GM12878 (cell line): ENCODE results near the gene NGDN. TPM values are rescaled to one million over a fixed set of nuclear protein-coding genes. Genes with fewer than 3 reads are reported as not detected.

Experiments
- ATAC-seq: fragments of 200-7000 bp; cut with Tn5 transposase; 3 replicates; pipeline ENCODE4 v1.9.1; 2020; ENCODE audit warnings: mild to moderate bottlenecking, moderate library complexity
- BruUV-seq: library from RNA; stranded (reverse); fragments of 400-500 nt; replicated peaks from 2 replicates; lab custom pipeline; 2021; lab: Mats Ljungman, UMichigan
- CTCF ChIA-PET: fragments of 300-600 bp; sonication (Branson Sonifier 250); formaldehyde crosslinking; extraction: SDS; loops from one replicate; lab custom pipeline; 2021; ENCODE audit warnings: inconsistent platforms; lab: Yijun Ruan, JAX
- POLR2A ChIA-PET: fragments of 350-600 bp; formaldehyde crosslinking; extraction: SDS; loops from one replicate; lab custom pipeline; 2021; ENCODE audit warnings: inconsistent platforms; lab: Charles Lee
- RAD21 ChIA-PET: fragments of 300-600 bp; sonication (Branson Sonifier 250); formaldehyde crosslinking; loops from one replicate; lab custom pipeline; 2023; ENCODE audit warnings: antibody characterized with exemption; ENCODE audit not compliant: unreplicated experiment; lab: Charles Lee
- SMC1A ChIA-PET: fragments of 300-600 bp; sonication (Branson Sonifier 250); formaldehyde crosslinking; loops from one replicate; lab custom pipeline; 2023; ENCODE audit not compliant: unreplicated experiment, uncharacterized antibody; lab: Charles Lee
- DNase-seq: peaks from one replicate; pipeline ENCODE4 v3.0.0-alpha.2; 2011; ENCODE audit warnings: low read depth, low spot score
- FAIRE-seq: peaks from 3 replicates; lab custom pipeline; 2011; peaks lifted over from hg19 to GRCh38; lab: Jason Lieb, UNC
- H2AFZ ChIP-seq: 2 replicates; pipeline ENCODE4 v1.6.0; 2011; ENCODE audit warnings: low read depth, low read length, control low read depth; ENCODE audit not compliant: control insufficient read depth
- H3K27ac ChIP-seq: 2 replicates; pipeline ENCODE4 v1.5.1; 2011; ENCODE audit warnings: control low read depth; ENCODE audit not compliant: control insufficient read depth, insufficient read depth
- H3K27me3 ChIP-seq, 2 experiments: replicated peaks in 1 of 2; 2 replicates each; pipeline versions ENCODE4 v1.6.0 to v1.6.1; 2011; ENCODE audit warnings: low read length in 1 of 2; ENCODE audit not compliant: control insufficient read depth in 2 of 2, insufficient read depth in 2 of 2
- H3K36me3 ChIP-seq, 2 experiments: 2 replicates each; pipeline ENCODE4 v1.5.1; 2011; ENCODE audit warnings: low read length in 1 of 2; ENCODE audit not compliant: control insufficient read depth in 2 of 2, insufficient read depth in 2 of 2
- H3K4me1 ChIP-seq: 2 replicates; pipeline ENCODE4 v1.6.1; 2011; ENCODE audit warnings: mild to moderate bottlenecking, low read length, moderate library complexity, mixed read lengths; ENCODE audit not compliant: control insufficient read depth, insufficient read depth
- H3K4me2 ChIP-seq: 2 replicates; pipeline ENCODE4 v1.6.0; 2011; ENCODE audit warnings: control low read depth; ENCODE audit not compliant: control insufficient read depth, insufficient read depth
- H3K4me3 ChIP-seq: fragments of 200-600 bp; sonication (generic); 2 replicates; pipeline ENCODE4 v1.5.1; 2016
- H3K79me2 ChIP-seq: 2 replicates; pipeline ENCODE4 v1.6.0; 2011; ENCODE audit warnings: low read length; ENCODE audit not compliant: control insufficient read depth, insufficient read depth
- H3K9ac ChIP-seq: 2 replicates; pipeline ENCODE4 v1.8.0; 2011; ENCODE audit warnings: low read length, control low read depth, mixed read lengths; ENCODE audit not compliant: control insufficient read depth, insufficient read depth
- H3K9me3 ChIP-seq: replicated peaks from 3 replicates; pipeline ENCODE4 v1.5.1; 2011; ENCODE audit warnings: mild to moderate bottlenecking, low read length; ENCODE audit not compliant: control insufficient read depth, insufficient read depth
- H4K20me1 ChIP-seq: 2 replicates; pipeline ENCODE4 v1.6.0; 2011; ENCODE audit not compliant: control insufficient read depth, insufficient read depth
- ATF7 ChIP-seq: fragments of 450-650 bp; IDR thresholded peaks from 2 replicates; pipeline ENCODE4 v1.6.1; 2016; ENCODE audit warnings: low read depth, mild to moderate bottlenecking
- CEBPB ChIP-seq, 2 experiments: fragments of 150-350 bp in 1 of 2; IDR thresholded peaks; 2 replicates each; pipeline ENCODE4 v1.6.1; 2012 to 2014; ENCODE audit warnings: low read depth in 2 of 2, low read length in 2 of 2, borderline replicate concordance in 1 of 2, inconsistent platforms in 1 of 2
- GATAD2B ChIP-seq: fragments of 450-650 bp; conservative IDR thresholded peaks from 2 replicates; pipeline ENCODE4 v1.6.1; 2017; ENCODE audit warnings: low read depth, mild to moderate bottlenecking, moderate library complexity
- HDAC2 ChIP-seq: fragments of 200-600 bp; sonication (generic); IDR thresholded peaks from 2 replicates; pipeline ENCODE4 v1.6.1; 2017
- NFIC ChIP-seq: IDR thresholded peaks from 2 replicates; pipeline ENCODE4 v1.6.1; 2012; ENCODE audit warnings: low read depth, mild to moderate bottlenecking, inconsistent platforms, low read length, moderate library complexity
- NFYB ChIP-seq: IDR thresholded peaks from 2 replicates; pipeline ENCODE4 v1.6.1; 2011; ENCODE audit warnings: low read depth, mild to moderate bottlenecking, low read length, improper control_type of control experiment, moderate library complexity; ENCODE audit not compliant: insufficient read depth
- SMARCA5 ChIP-seq: fragments of 450-650 bp; IDR thresholded peaks from 2 replicates; pipeline ENCODE4 v1.6.1; 2017; ENCODE audit warnings: mild to moderate bottlenecking
- WGBS: methylation state at CpG from one replicate; pipeline ENCODE4 v1.1.6; 2016; ENCODE audit warnings: low lambda C conversion rate; ENCODE audit not compliant: insufficient replicate concordance, insufficient coverage; ENCODE audit errors: missing lambda C conversion rate; 5-methylcytosine and 5-hydroxymethylcytosine counted together
- in situ Hi-C: fragments of 300-500 bp; cut with MboI; formaldehyde crosslinking; loops from 9 replicates; pipeline ENCODE4 v1.14.3; 2018; ENCODE audit warnings: mixed read lengths
- intact Hi-C: fragments of 100-400 bp; cut with micrococcal nuclease; formaldehyde crosslinking; loops from one replicate; pipeline ENCODE4 v1.14.2; 2022; ENCODE audit not compliant: unreplicated experiment
- polyA plus RNA-seq, 11 experiments: library from polyadenylated mRNA; depleted of rRNA in 4 of 11; unstranded in 6 of 11; stranded (reverse) in 5 of 11; fragments of >200 nt; fragmentation: Nextera tagmentation in 4 of 11; fragmentation: Illumina TruSeq in 1 of 11; extraction: Ambion mirVana in 4 of 11; extraction: Trizol in 1 of 11; gene quantifications; 1 replicate in 1 of 11; 2 replicates in 10 of 11; pipeline versions ENCODE4 v1.2.1 to v1.2.3, GENCODE V29; 2011 to 2016; ENCODE audit warnings: inconsistent platforms in 2 of 11, missing spikeins in 2 of 11, low read depth in 1 of 11
- total RNA-seq, 4 experiments: library from RNA; depleted of rRNA in 3 of 4; stranded (reverse); fragments of >200 nt in 3 of 4; fragmentation: Illumina TruSeq in 1 of 4; extraction: Trizol in 1 of 4; gene quantifications; 2 replicates each; pipeline versions ENCODE4 v1.2.1 to v1.2.3, GENCODE V29; 2013 to 2021
- TF ChIP-seq, protein P1 (sequence below): IDR thresholded peaks from 2 replicates; pipeline ENCODE4 v1.6.1; 2012; ENCODE audit warnings: low read length, inconsistent platforms
- TF ChIP-seq, protein P2 (sequence below): fragments of 450-650 bp; IDR thresholded peaks from 2 replicates; pipeline ENCODE4 v1.6.1; 2016; ENCODE audit warnings: mild to moderate bottlenecking

NGDN gene
- total and polyA plus RNA-seq, 10 of the 15 experiments (the other 5 are each of a cell fraction or from before 2014, with no cell fraction given) = 40.4 to 163 (median 71.4) TPM

DNA sequence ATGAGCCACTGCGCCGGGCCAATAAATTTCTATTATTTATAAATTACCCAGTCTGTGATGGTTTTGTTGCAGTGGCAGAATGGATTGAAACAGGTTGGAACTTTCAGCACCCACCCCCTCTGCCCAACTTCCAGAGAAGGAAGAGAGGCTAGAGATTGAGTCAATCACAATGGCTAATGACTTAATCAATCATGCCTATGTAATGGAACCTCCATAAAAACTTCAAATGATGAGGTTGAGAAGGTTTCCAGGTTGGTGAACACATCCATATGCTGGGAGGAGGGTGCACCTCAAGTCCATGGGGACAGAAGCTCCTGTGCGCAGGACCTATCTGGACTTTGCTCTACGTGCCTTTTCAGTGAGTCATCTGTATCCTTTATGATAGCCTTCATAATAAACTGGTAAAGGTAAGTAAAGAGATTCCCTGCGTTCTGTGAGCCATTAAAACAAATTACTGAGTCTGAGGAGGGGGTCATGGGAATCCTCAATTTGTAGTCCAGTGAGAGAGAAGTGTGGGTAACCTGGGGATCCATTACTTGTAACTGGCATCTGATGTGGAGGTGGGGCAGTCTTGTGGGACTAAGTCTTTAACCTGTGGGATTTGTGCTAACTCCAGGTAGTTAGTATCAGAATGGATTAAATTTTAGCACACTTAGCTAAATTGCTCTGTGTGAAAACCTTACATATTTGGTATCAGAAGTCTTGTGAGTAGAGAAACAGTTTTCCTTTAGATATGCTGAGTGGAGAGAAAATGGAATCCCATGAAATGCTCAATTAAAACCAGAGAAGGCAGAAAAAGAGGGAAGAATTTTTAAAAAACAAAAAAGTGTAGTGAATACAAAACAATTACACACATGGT, 11.7 kb upstream of the NGDN start:
- POLR2A ChIA-PET = no interaction called here
- H3K27me3 ChIP-seq = no peaks in the 10 kb centered on the region; a peak in 1 of 4 replicates
- H3K9ac ChIP-seq = no peak overlapping the region
- no peaks in the 10 kb centered on the region for H4K20me1 ChIP-seq
- TF ChIP-seq, protein P1, sequence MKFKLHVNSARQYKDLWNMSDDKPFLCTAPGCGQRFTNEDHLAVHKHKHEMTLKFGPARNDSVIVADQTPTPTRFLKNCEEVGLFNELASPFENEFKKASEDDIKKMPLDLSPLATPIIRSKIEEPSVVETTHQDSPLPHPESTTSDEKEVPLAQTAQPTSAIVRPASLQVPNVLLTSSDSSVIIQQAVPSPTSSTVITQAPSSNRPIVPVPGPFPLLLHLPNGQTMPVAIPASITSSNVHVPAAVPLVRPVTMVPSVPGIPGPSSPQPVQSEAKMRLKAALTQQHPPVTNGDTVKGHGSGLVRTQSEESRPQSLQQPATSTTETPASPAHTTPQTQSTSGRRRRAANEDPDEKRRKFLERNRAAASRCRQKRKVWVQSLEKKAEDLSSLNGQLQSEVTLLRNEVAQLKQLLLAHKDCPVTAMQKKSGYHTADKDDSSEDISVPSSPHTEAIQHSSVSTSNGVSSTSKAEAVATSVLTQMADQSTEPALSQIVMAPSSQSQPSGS = no peak
- TF ChIP-seq SMARCA5 (no peak), NFIC (no peak), HDAC2 (no peak), ATF7 (no peak), GATAD2B (no peak), CEBPB (IDR thresholded peaks at IDR 0.05; ENCODE audit: borderline replicate concordance in 1 of 2, low read depth in 2 of 2, low read length in 2 of 2) (no peak), NFYB (no peak)
- TF ChIP-seq, protein P2, sequence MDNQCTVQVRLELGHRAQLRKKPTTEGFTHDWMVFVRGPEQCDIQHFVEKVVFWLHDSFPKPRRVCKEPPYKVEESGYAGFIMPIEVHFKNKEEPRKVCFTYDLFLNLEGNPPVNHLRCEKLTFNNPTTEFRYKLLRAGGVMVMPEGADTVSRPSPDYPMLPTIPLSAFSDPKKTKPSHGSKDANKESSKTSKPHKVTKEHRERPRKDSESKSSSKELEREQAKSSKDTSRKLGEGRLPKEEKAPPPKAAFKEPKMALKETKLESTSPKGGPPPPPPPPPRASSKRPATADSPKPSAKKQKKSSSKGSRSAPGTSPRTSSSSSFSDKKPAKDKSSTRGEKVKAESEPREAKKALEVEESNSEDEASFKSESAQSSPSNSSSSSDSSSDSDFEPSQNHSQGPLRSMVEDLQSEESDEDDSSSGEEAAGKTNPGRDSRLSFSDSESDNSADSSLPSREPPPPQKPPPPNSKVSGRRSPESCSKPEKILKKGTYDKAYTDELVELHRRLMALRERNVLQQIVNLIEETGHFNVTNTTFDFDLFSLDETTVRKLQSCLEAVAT = no peak
- no peak overlapping the region for H3K4me3 ChIP-seq
- no peaks in the 10 kb centered on the region for H3K9me3 ChIP-seq
- H3K27ac ChIP-seq = no peak overlapping the region
- ATAC-seq (no peak), DNase-seq (no peak), FAIRE-seq (no peak)
- H3K36me3 ChIP-seq = no peaks in the 10 kb centered on the region
- SMC1A ChIA-PET = no interaction called here
- H2AFZ ChIP-seq = no peak overlapping the region
- intact Hi-C loops = no loop called here
- in situ Hi-C loops = no loop called here
- 56% methylated on average over 5 of the region's 5 CpGs for WGBS
- CTCF ChIA-PET = interaction anchor here (1.3 kb wide), 1 partner anchor 131 kb away, joined by 3 read pairs; no protein-coding TSS in a partner anchor
- RAD21 ChIA-PET = no interaction called here
- no peaks in the 10 kb centered on the region for H3K4me1 ChIP-seq
- no TSS peak for BruUV-seq
- H3K79me2 ChIP-seq = no peaks in the 10 kb centered on the region
- H3K4me2 ChIP-seq = no peak overlapping the region
